Measurements from ENCODE around the gene SLC2A3.

SLC2A3 gene

DNA sequence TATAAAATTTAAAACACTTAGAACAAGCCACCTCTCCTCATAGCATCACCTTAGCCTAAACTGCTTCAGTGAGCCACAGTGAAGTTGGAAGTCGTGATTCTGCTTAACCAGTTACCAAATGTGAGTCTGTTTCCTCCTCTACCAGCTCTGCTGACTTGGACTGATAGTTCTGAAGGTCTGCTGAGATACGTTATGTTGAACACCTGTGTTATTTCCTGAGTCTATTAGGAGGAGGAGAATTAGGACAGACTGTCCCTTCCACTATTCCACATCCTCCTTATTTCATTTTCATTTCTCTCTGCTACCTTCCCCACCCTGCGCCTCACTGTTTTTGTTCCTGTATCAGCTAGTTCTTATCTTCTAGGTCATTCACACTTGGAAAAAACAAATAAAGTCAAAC is 65.7 kb downstream of the SLC2A3 start:
- TF ChIP-seq, protein P1, sequence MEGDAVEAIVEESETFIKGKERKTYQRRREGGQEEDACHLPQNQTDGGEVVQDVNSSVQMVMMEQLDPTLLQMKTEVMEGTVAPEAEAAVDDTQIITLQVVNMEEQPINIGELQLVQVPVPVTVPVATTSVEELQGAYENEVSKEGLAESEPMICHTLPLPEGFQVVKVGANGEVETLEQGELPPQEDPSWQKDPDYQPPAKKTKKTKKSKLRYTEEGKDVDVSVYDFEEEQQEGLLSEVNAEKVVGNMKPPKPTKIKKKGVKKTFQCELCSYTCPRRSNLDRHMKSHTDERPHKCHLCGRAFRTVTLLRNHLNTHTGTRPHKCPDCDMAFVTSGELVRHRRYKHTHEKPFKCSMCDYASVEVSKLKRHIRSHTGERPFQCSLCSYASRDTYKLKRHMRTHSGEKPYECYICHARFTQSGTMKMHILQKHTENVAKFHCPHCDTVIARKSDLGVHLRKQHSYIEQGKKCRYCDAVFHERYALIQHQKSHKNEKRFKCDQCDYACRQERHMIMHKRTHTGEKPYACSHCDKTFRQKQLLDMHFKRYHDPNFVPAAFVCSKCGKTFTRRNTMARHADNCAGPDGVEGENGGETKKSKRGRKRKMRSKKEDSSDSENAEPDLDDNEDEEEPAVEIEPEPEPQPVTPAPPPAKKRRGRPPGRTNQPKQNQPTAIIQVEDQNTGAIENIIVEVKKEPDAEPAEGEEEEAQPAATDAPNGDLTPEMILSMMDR (IDR thresholded peaks at IDR 0.05; ENCODE audit: insufficient read depth, low read depth, low read length, missing control alignments) = no peak
- H3K4me3 ChIP-seq (ENCODE audit: low read length) = no peak overlapping the region
- DNase-seq (ENCODE audit: low read depth) = no peak
